DMS79 treated with DMSO at 0.1 percent for 48 hours (cell line): ENCODE results near the gene TTLL4.
"Not testable (repeated sequence)": the region's sequence is repeated elsewhere in the genome, so short reads cannot be mapped to it uniquely, and the experiment has no call there.

Experiments
- DNase-seq: peaks from one replicate; lab custom pipeline; 2025; lab: John Stamatoyannopoulos, UW

TTLL4 gene

GRCh38 chr2:218710687-218711549 lies at the start of gene TTLL4:
Gene TTLL4 (plus strand): TSS chr2:218710835. CDS start chr2:218737677, 26,842 bp downstream.
- DNase-seq: peak; percentile 93

GRCh38 chr2:218662377-218662776 lies 48.3 kb upstream of the TTLL4 start:
- no peak for DNase-seq

- no peak for DNase-seq
Measured at GRCh38 chr2:218662827-218663226, 47.8 kb upstream of the TTLL4 start.

GRCh38 chr2:218663901-218664300 lies 46.7 kb upstream of the TTLL4 start:
- DNase-seq: no peak

- DNase-seq: no peak
Measured at GRCh38 chr2:218664653-218665052, 46.0 kb upstream of the TTLL4 start.

- DNase-seq: no peak
Measured at GRCh38 chr2:218671097-218671653, 39.5 kb upstream of the TTLL4 start.

GRCh38 chr2:218671654-218672566 lies 38.7 kb upstream of the TTLL4 start, which contains the start of the genes RNF25 and STK36:
Gene RNF25 (minus strand): TSS chr2:218672002. CDS start chr2:218671970, 32 bp downstream.
Gene STK36 (plus strand): TSS chr2:218672086. CDS start chr2:218672830, 744 bp downstream.
- peak; percentile 86 for DNase-seq

- DNase-seq: no peak
Measured at GRCh38 chr2:218679119-218679518, 31.5 kb upstream of the TTLL4 start.

- DNase-seq: no peak
Measured at GRCh38 chr2:218680061-218680460, 30.6 kb upstream of the TTLL4 start.

- not testable (repeated sequence) for DNase-seq
Measured at GRCh38 chr2:218687400-218688060, 23.1 kb upstream of the TTLL4 start.

GRCh38 chr2:218691234-218691633 lies 19.4 kb upstream of the TTLL4 start:
- DNase-seq: no peak

GRCh38 chr2:218694405-218695145 lies 16.1 kb upstream of the TTLL4 start:
- DNase-seq: no peak

GRCh38 chr2:218698885-218699284 lies 11.8 kb upstream of the TTLL4 start:
- no peak for DNase-seq

- no peak for DNase-seq
Measured at GRCh38 chr2:218701806-218702205, 8.8 kb upstream of the TTLL4 start.

GRCh38 chr2:218703341-218703740 lies 7.3 kb upstream of the TTLL4 start:
- no peak for DNase-seq

GRCh38 chr2:218708086-218708485 lies 2.5 kb upstream of the TTLL4 start:
- DNase-seq: no peak

- no peak for DNase-seq
Measured at GRCh38 chr2:218709908-218710307, 727 bp upstream of the TTLL4 start.

- no peak for DNase-seq
Measured at GRCh38 chr2:218710334-218710686, 325 bp upstream of the TTLL4 start.

GRCh38 chr2:218711550-218711929 lies 905 bp downstream of the TTLL4 start:
- no peak for DNase-seq

- DNase-seq: no peak
Measured at GRCh38 chr2:218713922-218714321, 3.3 kb downstream of the TTLL4 start.

GRCh38 chr2:218716070-218716469 lies 5.4 kb downstream of the TTLL4 start:
- DNase-seq: no peak
